Adrenal gland (tissue), 5 donors: ENCODE results near the gene EPHA4.

Source experiments
- POLR2A ChIP-seq, 2 donors: fragments of 450-650 bp; IDR thresholded peaks; one replicate each; pipeline ENCODE4 v1.6.1; 2017; ENCODE audit warnings: antibody characterized with exemption in 2 of 2, mild to moderate bottlenecking in 2 of 2, moderate library complexity in 1 of 2
- TF ChIP-seq, protein P1 (sequence below), 6 experiments: fragments of 450-650 bp in 4 of 6; fragments of 200-600 bp in 2 of 6; sonication (generic) in 1 of 6; IDR thresholded peaks; 1 replicate in 5 of 6; 2 replicates in 1 of 6; pipeline versions ENCODE4 v1.5.1 to v1.8.0; 2016 to 2021; ENCODE audit warnings: antibody characterized with exemption in 6 of 6, mild to moderate bottlenecking in 2 of 6, moderate library complexity in 1 of 6
- donor health status: DM: no; HTN: no; CAD: no.

DNA sequence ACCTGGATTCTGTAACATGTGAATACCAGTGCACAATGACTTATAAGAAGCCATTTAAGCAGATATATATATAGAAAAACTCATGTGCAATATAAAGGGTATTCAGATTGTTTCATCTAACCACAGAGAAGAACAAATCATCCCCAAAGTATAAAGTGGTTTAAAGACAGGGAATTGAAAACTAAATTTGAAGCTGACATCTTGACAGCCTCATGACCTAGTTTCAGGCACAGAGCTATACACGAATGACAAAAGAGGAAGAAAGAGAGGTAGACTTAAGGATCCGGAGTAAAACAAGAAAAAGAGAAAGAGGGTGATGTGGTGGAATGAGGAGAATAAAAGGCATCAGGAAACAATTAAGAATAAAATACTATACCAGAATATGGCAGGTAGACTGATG lies 194.5 kb downstream of the EPHA4 start:
- TF ChIP-seq, protein P1, sequence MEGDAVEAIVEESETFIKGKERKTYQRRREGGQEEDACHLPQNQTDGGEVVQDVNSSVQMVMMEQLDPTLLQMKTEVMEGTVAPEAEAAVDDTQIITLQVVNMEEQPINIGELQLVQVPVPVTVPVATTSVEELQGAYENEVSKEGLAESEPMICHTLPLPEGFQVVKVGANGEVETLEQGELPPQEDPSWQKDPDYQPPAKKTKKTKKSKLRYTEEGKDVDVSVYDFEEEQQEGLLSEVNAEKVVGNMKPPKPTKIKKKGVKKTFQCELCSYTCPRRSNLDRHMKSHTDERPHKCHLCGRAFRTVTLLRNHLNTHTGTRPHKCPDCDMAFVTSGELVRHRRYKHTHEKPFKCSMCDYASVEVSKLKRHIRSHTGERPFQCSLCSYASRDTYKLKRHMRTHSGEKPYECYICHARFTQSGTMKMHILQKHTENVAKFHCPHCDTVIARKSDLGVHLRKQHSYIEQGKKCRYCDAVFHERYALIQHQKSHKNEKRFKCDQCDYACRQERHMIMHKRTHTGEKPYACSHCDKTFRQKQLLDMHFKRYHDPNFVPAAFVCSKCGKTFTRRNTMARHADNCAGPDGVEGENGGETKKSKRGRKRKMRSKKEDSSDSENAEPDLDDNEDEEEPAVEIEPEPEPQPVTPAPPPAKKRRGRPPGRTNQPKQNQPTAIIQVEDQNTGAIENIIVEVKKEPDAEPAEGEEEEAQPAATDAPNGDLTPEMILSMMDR (IDR thresholded peaks at IDR 0.05), result no peak
- no peak for TF ChIP-seq POLR2A (IDR thresholded peaks at IDR 0.05)
